Measurements from ENCODE around the gene KIF19.

The KIF19 gene

GRCh38 chr17:74402048-74402447 is 76.0 kb downstream of the KIF19 start:
- Histone ChIP-seq H3K9me3 (ENCODE audit: insufficient read depth, low read length, severe bottlenecking) (no peaks in the 10 kb centered on the region), H3K27ac (ENCODE audit: low read length) (no peak overlapping the region), H3K4me2 (ENCODE audit: insufficient read depth, low read length) (no peak overlapping the region), H3K9ac (ENCODE audit: low read depth, low read length) (no peak overlapping the region), H3K36me3 (ENCODE audit: insufficient read depth, low read length) (no peaks in the 10 kb centered on the region), H3K4me3 (ENCODE audit: low read depth in 1 of 2, low read length in 2 of 2) (no peak overlapping the region), H4K20me1 (ENCODE audit: insufficient read depth, low read length) (no peaks in the 10 kb centered on the region; the same call in 1 of the 2 replicates), H2AFZ (ENCODE audit: low read depth, low read length) (no peak overlapping the region), H3K27me3 (ENCODE audit: insufficient read depth, low read length, poor library complexity) (peaks cover 3% of the 10 kb centered on the region), H3K4me1 (ENCODE audit: insufficient read depth, low read length) (no peaks in the 10 kb centered on the region), H3K79me2 (ENCODE audit: insufficient read depth, low read length) (no peaks in the 10 kb centered on the region)
- no peak for DNase-seq
- no peak for TF ChIP-seq EZH2 (IDR thresholded peaks at IDR 0.05; ENCODE audit: borderline replicate concordance, low read depth, low read length, severe bottlenecking)
- TF ChIP-seq CTCF (IDR thresholded peaks at IDR 0.05; ENCODE audit: borderline replicate concordance, extremely low read depth, low read length, poor library complexity, severe bottlenecking): no peak
- no peak for ATAC-seq (ENCODE audit: insufficient read depth, low read depth)

- H3K4me2 ChIP-seq (ENCODE audit: insufficient read depth, low read length): no peak overlapping the region
Measured at GRCh38 chr17:74403512-74404137, 77.6 kb downstream of the KIF19 start.

GRCh38 chr17:74404218-74404617 is 78.2 kb downstream of the KIF19 start:
- no peak overlapping the region for H2AFZ ChIP-seq (ENCODE audit: low read depth, low read length)
- peaks cover 3% of the 10 kb centered on the region for H3K27me3 ChIP-seq (ENCODE audit: insufficient read depth, low read length, poor library complexity)
- H3K4me2 ChIP-seq (ENCODE audit: insufficient read depth, low read length): no peak overlapping the region
- H4K20me1 ChIP-seq (ENCODE audit: insufficient read depth, low read length): no peaks in the 10 kb centered on the region; the same call in 1 of the 2 replicates
- ATAC-seq (ENCODE audit: insufficient read depth, low read depth): no peak
- no peaks in the 10 kb centered on the region for H3K9me3 ChIP-seq (ENCODE audit: insufficient read depth, low read length, severe bottlenecking)
- no peaks in the 10 kb centered on the region for H3K36me3 ChIP-seq (ENCODE audit: insufficient read depth, low read length)
- no peak for DNase-seq
- no peak overlapping the region for H3K9ac ChIP-seq (ENCODE audit: low read depth, low read length)
- no peaks in the 10 kb centered on the region for H3K4me1 ChIP-seq (ENCODE audit: insufficient read depth, low read length)
- TF ChIP-seq EZH2 (IDR thresholded peaks at IDR 0.05; ENCODE audit: borderline replicate concordance, low read depth, low read length, severe bottlenecking) (no peak), CTCF (IDR thresholded peaks at IDR 0.05; ENCODE audit: borderline replicate concordance, extremely low read depth, low read length, poor library complexity, severe bottlenecking) (no peak)
- H3K4me3 ChIP-seq (ENCODE audit: low read depth in 1 of 2, low read length in 2 of 2): no peak overlapping the region
- no peaks in the 10 kb centered on the region for H3K79me2 ChIP-seq (ENCODE audit: insufficient read depth, low read length)
- no peak overlapping the region for H3K27ac ChIP-seq (ENCODE audit: low read length)

More at GRCh38 chr17:74403512-74404137, 77.6 kb downstream of the KIF19 start:
- no peaks in the 10 kb centered on the region; the same call in 1 of the 2 replicates for H4K20me1 ChIP-seq (ENCODE audit: insufficient read depth, low read length)
- H3K9me3 ChIP-seq (ENCODE audit: insufficient read depth, low read length, severe bottlenecking): no peaks in the 10 kb centered on the region
- no peaks in the 10 kb centered on the region for H3K36me3 ChIP-seq (ENCODE audit: insufficient read depth, low read length)
- no peaks in the 10 kb centered on the region for H3K4me1 ChIP-seq (ENCODE audit: insufficient read depth, low read length)
- no peaks in the 10 kb centered on the region for H3K79me2 ChIP-seq (ENCODE audit: insufficient read depth, low read length)
- no peak overlapping the region for H3K9ac ChIP-seq (ENCODE audit: low read depth, low read length)
- H3K27me3 ChIP-seq (ENCODE audit: insufficient read depth, low read length, poor library complexity): peaks cover 3% of the 10 kb centered on the region
- H2AFZ ChIP-seq (ENCODE audit: low read depth, low read length): no peak overlapping the region
- DNase-seq: no peak
- ATAC-seq (ENCODE audit: insufficient read depth, low read depth): no peak
- H3K4me3 ChIP-seq (ENCODE audit: low read depth in 1 of 2, low read length in 2 of 2): no peak overlapping the region
- no peak overlapping the region for H3K27ac ChIP-seq (ENCODE audit: low read length)
- TF ChIP-seq CTCF (IDR thresholded peaks at IDR 0.05; ENCODE audit: borderline replicate concordance, extremely low read depth, low read length, poor library complexity, severe bottlenecking): no peak
- TF ChIP-seq EZH2 (IDR thresholded peaks at IDR 0.05; ENCODE audit: borderline replicate concordance, low read depth, low read length, severe bottlenecking): no peak

All from DND-41 (cell line).